Activated CD8-positive, alpha-beta memory T cell treated with anti-CD3 and anti-CD28 coated beads for 36 hours (primary cell): Measurements from ENCODE around the gene FAM236C. TPM values are rescaled to one million over a fixed set of nuclear protein-coding genes. Genes with fewer than 3 reads are reported as not detected.
"Not testable (repeated sequence)": the region's sequence is repeated elsewhere in the genome, so short reads cannot be mapped to it uniquely, and the experiment has no call there.

Source experiments
- CTCF ChIA-PET: fragments of 350-600 bp; sonication (Branson Sonifier 250); formaldehyde crosslinking; loops from one replicate; lab custom pipeline; 2021; ENCODE audit warnings: antibody characterized with exemption; lab: Charles Lee
- POLR2A ChIA-PET: fragments of 350-600 bp; sonication (Branson Sonifier 250); formaldehyde crosslinking; loops from one replicate; lab custom pipeline; 2021; ENCODE audit warnings: antibody characterized with exemption; lab: Charles Lee
- total RNA-seq, 2 experiments: library from RNA; stranded (reverse); gene quantifications; one replicate each; pipeline ENCODE4 v1.2.3, GENCODE V29; 2021

Gene FAM236C
- total RNA-seq, result not detected

DNA sequence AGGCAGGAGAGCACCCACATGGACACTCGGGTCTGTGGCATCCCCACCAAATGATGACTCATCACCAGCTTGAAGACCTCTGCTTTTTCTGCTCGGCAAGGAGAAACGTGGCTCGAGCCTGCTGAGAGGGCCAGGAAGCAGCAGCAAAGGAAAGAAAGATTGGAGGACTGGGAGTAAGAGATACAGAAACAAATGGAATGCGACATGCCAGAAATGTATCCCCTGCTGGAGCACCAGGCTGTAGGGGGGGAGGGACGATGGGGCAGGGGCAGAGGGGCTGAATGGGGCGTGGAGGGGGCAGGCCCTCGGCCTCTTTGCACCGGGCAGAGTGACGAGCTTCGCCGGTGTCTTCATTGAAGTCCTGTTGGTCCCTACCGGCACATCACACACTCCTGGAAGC is at the start of gene FAM236C:
FAM236C (plus strand) TSS at position 301 of the 400 bp plus-strand sequence. CDS start 100 bp downstream, outside the sequence.
- POLR2A ChIA-PET, result not testable (repeated sequence)

DNA sequence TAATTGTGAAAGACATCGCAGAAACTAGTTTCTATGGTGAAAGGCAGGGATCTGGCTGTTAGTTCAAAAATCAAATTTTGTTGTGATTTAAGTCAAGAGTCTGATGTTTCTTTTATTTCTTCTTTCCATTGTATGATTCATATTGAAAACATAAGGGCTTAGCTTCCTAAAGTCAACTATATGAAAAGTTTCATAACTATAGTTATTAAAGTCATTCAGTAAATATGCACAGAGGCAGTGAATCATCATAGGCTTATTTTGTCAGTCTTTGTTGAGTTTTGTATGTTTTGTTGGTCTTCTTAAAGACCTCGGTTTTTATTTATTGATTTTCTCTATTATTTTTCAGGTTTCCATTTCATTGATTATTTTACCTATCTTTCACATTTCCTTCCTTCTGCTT is 29.5 kb upstream of the FAM236C start:
- POLR2A ChIA-PET, CTCF ChIA-PET: not testable (repeated sequence)

More for the DNA sequence above, at the start of gene FAM236C:
- CTCF ChIA-PET, result not testable (repeated sequence)

DNA sequence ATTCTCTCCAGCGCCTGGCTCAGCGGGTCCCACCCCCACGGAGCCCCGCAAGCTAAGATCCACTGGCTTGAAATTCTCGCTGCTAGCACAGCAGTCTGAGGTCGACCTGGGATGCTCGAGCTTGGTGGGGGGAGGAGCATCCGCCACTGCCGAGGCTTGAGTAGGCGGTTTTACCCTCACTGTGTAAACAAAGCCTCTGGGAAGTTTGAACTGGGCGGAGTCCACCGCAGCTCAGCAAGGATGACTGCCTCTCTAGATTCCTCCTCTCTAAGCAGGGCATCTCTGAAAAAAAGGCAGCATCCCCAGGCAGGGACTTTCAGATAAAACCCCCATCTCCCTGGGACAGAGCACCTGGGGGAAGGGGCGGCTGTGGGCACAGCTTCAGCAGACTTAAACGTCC is 22.7 kb upstream of the FAM236C start:
- POLR2A ChIA-PET, CTCF ChIA-PET: not testable (repeated sequence)

DNA sequence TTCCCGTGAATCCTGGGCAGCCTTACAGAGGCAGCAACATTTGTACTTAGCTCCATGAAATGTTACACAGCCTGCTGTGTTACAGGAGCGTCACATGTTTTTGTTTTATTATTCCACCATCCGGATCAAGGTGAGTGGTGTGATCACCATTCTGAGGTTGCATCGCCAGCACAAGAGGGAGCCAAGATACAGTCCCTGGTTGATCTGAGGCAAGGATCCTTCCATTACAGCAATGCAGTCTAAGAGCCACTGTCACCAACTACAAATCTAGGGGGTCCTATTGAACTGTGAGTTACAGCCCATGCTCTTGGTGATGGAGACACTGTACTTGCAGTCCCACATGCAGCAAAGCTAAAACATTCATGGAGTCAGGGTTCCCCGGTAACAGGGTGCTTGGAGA is 3.7 kb downstream of the FAM236C start:
- CTCF ChIA-PET, POLR2A ChIA-PET: not testable (repeated sequence)

DNA sequence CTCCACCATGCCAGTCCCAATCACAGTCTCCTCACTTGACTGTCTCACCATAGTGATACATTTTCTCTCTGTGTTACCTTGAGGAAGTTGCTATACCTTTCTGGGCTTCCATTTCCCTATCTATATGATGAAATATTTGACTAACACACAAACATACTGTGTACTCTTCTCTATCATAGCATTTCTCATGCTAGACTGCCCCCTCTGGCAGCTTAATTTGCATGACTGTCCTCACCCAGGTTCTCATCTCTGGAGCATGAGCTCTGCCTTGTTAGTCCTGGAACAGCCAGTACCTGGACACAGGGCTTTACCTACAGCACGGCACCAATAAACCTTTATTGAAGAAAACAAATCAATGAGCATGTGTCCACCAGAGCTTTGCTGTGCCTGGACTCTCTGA is 19.9 kb downstream of the FAM236C start:
- POLR2A ChIA-PET, CTCF ChIA-PET: not testable (repeated sequence)

DNA sequence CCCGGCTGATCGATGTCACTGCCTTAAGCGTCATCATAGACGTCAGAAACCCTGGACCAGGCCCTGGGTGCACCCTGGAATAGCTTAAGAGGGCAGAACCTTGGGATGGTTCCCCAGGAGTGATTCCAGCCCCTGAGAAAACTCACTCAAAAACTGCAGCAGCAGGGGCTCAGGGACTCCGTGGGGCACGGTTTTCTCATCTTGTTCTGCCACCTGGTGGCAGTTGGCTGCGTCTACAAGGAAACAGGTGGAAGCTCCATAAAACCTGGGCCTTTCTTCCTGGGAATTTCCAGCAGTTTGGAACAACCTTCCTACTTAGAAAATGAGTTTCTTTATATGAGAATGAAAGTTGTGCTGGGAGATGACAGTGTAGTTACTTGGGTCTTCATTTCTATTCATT is 24.0 kb downstream of the FAM236C start:
- CTCF ChIA-PET, result not testable (repeated sequence)

DNA sequence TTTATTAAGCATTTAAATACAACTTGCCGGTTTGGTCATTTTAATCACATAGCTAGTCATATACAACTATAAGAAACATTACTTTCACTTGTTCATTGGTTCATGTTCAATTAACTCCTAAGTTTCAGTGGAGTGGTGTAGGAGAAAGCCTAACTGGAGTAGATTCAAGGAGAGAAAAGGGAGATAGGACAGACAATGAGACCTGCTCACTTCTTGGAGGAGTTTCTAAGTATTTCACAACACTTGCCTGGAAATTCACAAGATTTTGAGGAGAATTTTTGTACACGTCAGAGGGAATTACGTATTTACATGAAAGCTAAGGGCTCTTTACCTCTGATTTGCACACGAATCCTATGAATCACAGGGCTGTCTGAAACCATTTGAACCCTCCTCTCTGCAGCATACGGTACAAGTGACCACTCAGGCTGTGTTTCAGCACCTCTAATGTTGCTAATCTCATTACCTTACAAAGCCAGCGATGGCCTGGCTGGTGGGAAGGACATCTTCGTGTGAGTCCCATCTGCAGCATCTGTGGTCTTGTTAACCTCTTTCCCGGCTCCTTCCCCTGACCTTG is 24.6 kb downstream of the FAM236C start:
- POLR2A ChIA-PET, CTCF ChIA-PET: not testable (repeated sequence)

More for the DNA sequence above, 24.0 kb downstream of the FAM236C start:
- POLR2A ChIA-PET, result not testable (repeated sequence)

DNA sequence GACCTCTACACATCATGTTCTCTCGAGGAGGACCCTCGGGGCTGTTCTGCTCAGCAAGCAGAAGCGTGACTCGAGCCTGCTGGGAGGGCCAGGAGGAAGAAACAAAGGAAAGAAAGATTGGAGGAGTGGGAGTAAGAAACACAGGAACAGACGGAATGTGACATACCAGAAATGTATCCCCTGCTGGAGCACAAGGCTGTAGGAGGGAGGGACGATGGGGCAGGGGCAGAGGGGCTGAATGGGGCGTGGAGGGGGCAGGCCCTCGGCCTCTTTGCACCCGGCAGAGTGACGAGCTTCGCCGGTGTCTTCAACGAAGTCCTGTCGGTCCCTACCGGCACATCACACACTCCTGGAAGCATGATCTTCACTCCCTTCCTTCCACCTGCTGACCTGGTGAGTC is 25.5 kb downstream of the FAM236C start, which contains the start of gene FAM236A:
FAM236A (plus strand) TSS at position 301 of the 400 bp plus-strand sequence; CDS start at position 358, 57 bp downstream.
- CTCF ChIA-PET, POLR2A ChIA-PET: not testable (repeated sequence)

DNA sequence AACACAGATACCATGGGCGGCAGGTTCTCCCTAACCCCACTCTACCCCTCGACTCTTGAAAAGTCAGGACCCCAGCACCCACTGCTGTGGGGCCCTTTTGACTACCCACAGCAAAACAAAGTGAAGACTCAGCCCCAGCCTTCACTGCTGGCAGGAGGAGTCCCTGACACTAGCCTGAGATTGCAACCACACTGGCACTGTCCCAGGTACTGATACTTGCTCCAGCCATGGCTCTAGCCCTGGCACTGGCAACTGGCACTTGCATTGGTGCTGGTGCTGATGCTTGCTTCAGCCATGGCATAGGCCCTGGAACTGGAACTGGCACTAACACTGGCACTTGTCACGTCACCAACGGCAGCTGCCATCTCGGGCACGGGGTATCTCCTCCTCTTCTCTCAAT is 29.9 kb downstream of the FAM236C start:
- POLR2A ChIA-PET, CTCF ChIA-PET: not testable (repeated sequence)

DNA sequence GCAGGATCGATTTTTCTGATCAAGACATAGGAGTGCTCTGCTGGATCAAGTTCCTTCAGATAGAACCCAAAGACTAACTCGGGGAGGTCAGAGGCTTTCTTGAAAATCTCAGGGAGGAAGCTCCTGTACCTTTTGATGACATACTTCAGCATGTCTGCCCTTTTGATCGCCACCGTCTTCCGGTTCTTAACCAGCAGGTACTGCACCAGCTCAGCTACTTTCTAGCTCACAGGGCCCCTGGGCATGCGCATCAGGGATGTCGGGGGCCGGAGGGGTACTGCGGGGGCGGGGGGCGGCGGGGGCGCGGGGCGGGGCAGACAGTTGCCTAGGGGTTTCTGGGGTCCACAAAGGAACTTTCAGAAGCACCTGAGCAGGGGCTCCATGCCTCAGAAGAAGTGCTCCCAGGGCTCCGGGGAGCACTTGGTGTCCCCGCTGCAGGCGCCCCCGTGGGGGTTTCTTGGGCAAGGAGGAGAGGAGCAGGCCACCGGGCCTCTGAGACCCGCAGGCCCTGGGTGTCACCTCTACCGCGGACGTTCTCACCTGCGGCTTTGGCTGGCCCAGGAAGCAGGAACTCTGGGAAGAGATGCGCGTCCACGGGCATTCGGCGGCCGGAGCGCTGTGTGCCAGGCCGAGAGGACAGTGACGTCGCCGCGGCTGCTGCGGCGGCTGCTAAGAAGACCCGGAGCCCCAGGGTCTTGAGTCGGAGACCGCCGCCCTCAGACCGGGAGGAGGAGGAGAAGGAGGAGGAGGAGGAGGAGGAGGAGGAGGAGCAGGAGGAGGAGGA is 30.8 kb downstream of the FAM236C start:
- CTCF ChIA-PET, POLR2A ChIA-PET: not testable (repeated sequence)

DNA sequence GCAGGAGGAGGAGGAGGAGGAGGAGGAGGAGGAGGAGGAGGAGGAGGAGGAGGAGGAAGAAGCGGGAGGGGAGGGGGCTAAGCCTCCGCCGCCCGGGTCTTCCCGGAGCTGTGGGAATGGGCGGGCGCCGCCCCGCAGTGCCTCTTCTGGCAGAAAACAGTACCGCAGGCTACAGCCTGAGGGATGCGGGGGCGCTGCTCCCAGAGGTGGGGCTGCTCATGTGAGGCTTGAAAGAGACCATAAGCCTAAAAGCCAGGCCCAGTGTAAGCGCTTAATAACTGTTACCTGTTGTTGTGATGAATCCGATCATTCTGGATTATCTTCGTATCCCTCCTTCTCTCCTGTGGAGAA is 31.4 kb downstream of the FAM236C start, which contains the start of gene DMRTC1:
DMRTC1 (minus strand) TSS at position 19 of the 351 bp plus-strand sequence. CDS start 68,143 bp downstream, outside the sequence.
- CTCF ChIA-PET, POLR2A ChIA-PET: not testable (repeated sequence)

DNA sequence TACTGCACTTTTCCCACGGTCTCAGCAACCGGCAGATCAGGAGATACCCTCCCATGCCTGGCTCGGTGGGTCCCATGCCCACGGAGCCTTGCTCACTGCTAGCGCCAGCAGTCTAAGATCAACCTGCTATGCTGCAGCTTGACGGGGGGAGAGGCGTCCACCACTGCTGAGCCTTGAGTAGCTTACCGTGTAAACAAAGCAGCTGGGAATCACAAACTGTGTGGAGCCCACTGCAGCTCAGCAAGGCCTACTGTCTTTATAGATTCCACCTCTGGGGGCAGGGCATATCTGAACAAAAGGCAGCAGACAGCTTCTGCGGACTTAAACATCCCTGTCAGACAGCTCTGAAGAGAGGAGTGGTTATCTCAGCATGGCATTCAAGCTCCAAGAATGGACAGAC is 47.6 kb downstream of the FAM236C start:
- POLR2A ChIA-PET, CTCF ChIA-PET: not testable (repeated sequence)

Other genes starting within 250 kb of the FAM236C start
- gene PHKA1, start 198.3 kb upstream of the FAM236C start, total RNA-seq, result 1 to 10 TPM; 6.1 to 6.6 TPM
- gene DMRTC1B, start 135.7 kb upstream of the FAM236C start, total RNA-seq, result not detected
- not detected for gene FAM236B, start 130.0 kb upstream of the FAM236C start, total RNA-seq
- not detected for gene FAM236D, start 104.4 kb upstream of the FAM236C start, total RNA-seq
- gene FAM236A, start 25.6 kb downstream of the FAM236C start, total RNA-seq, result not detected
- not detected for gene DMRTC1, start 31.2 kb downstream of the FAM236C start, total RNA-seq
- not detected for gene PABPC1L2B, start 90.3 kb downstream of the FAM236C start, total RNA-seq
- not detected for gene PABPC1L2A, start 166.9 kb downstream of the FAM236C start, total RNA-seq